COLO829 (cell line): ENCODE results near the gene WDR33.

ENCODE experiments used
- DNase-seq: peaks from one replicate; pipeline ENCODE4 v3.0.0; 2012; ENCODE audit warnings: low spot score

The WDR33 gene

GRCh38 chr2:127719301-127720218 is 91.4 kb downstream of the WDR33 start:
- DNase-seq, result no peak

- DNase-seq, result no peak
These were observed 92.7 kb downstream of the WDR33 start for GRCh38 chr2:127718271-127718670.

GRCh38 chr2:127715778-127716449 is 95.1 kb downstream of the WDR33 start:
- no peak for DNase-seq

GRCh38 chr2:127713562-127713961 is 97.4 kb downstream of the WDR33 start:
- DNase-seq, result no peak

GRCh38 chr2:127712999-127713398 is 98.0 kb downstream of the WDR33 start:
- no peak for DNase-seq

GRCh38 chr2:127709336-127709735 is 101.6 kb downstream of the WDR33 start:
- no peak for DNase-seq

GRCh38 chr2:127707890-127708648 is 102.9 kb downstream of the WDR33 start:
- DNase-seq, result no peak

- DNase-seq, result no peak
These were observed 104.6 kb downstream of the WDR33 start for GRCh38 chr2:127706215-127706990.

- DNase-seq, result no peak
These were observed 105.4 kb downstream of the WDR33 start for GRCh38 chr2:127705391-127706065.

- DNase-seq, result no peak
These were observed 106.2 kb downstream of the WDR33 start for GRCh38 chr2:127704641-127705390.

GRCh38 chr2:127703282-127703681 is 107.7 kb downstream of the WDR33 start:
- DNase-seq, result no peak

- DNase-seq, result no peak
These were observed 108.5 kb downstream of the WDR33 start for GRCh38 chr2:127702395-127703009.

GRCh38 chr2:127701651-127702394 is 109.1 kb downstream of the WDR33 start:
- DNase-seq, result peak; percentile 42

- peak; percentile 93 for DNase-seq
These were observed 109.7 kb downstream of the WDR33 start, which contains the start of gene SFT2D3 for GRCh38 chr2:127701193-127701650. Gene SFT2D3 (plus strand): TSS chr2:127701497. CDS start chr2:127701529, 32 bp downstream.

GRCh38 chr2:127700527-127701192 is 110.3 kb downstream of the WDR33 start:
- DNase-seq, result no peak

GRCh38 chr2:127698553-127699355 is 112.2 kb downstream of the WDR33 start:
- no peak for DNase-seq

- no peak for DNase-seq
These were observed 113.3 kb downstream of the WDR33 start for GRCh38 chr2:127697482-127698180.
